ENCODE results near the gene RBM44.

RBM44 gene

GRCh38 chr2:237869343-237870102 lies 70.9 kb downstream of the RBM44 start:
- in situ Hi-C loops (cut with MboI; ENCODE audit: low sequenced_read_pairs) = loop anchor here (25.0 kb wide), 1 partner anchor 243 kb away; the partner anchor contains the start of gene ESPNL

DNA sequence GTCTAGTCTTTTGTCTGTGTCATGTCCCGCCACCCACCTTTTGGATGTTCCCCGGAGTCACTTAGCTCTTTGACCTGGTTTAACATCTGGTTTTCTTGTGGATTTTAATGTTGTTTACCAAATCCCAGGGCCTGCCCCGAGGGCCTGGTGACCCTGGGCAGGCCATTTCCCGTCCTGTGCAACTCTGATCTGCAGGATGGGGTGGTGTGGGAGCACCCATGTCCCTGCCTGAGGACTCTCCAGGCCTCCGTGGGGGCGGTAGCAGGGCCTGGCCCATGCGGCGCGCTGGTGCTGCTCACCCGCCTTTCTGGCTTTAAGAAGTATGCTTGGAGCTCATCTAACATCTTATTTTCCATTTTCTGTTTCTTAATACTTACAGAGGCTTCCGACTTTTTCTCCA lies 71.5 kb downstream of the RBM44 start:
- in situ Hi-C loops (cut with MboI; ENCODE audit: low sequenced_read_pairs) = loop anchor here (25.0 kb wide), 1 partner anchor 242 kb away; the partner anchor contains the start of gene ESPNL

- in situ Hi-C loops (cut with MboI; ENCODE audit: low sequenced_read_pairs) = loop anchor here (25.0 kb wide), 1 partner anchor 241 kb away; the partner anchor contains the start of gene ESPNL
Observed at GRCh38 chr2:237870754-237871651, 72.4 kb downstream of the RBM44 start.

DNA sequence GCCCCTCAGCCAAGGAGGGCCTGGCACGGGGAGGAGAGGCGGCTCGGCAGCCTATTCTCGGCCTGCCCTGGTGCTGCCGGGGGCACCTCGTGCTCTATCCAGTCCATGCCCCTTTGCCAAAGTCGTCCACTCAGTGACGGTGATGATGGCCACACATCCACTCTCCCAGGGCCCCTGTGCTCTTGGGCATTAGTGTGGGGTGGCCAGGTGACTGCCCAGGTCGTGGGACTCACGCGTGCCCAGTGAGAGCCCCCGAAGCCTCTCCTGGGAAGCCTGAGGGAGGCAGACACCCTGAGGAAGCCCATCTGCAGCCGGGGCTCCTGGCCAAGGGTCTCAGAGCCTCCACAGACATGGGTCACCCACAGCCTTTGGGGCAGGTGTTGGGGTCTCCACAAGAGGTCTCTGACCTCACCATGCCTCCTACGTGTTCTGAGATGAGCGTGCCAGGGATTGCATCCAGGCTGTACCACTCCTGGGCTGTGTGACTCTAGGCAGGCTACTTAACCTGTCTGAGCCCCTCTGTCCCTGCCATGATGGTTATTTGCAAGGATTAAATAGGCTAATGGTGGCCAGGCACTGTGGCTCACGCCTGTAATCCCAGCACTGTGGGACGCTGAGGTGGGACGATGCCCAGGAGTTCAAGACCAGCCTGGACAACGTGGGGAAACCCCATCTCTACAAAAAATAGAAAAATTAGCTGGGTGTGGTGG lies 73.8 kb downstream of the RBM44 start:
- in situ Hi-C loops (cut with MboI; ENCODE audit: low sequenced_read_pairs) = loop anchor here (25.0 kb wide), 1 partner anchor 240 kb away; the partner anchor contains the start of gene ESPNL

- in situ Hi-C loops (cut with MboI; ENCODE audit: low sequenced_read_pairs) = loop anchor here (25.0 kb wide), 1 partner anchor 239 kb away; the partner anchor contains the start of gene ESPNL
Observed at GRCh38 chr2:237873421-237873831, 74.8 kb downstream of the RBM44 start.

DNA sequence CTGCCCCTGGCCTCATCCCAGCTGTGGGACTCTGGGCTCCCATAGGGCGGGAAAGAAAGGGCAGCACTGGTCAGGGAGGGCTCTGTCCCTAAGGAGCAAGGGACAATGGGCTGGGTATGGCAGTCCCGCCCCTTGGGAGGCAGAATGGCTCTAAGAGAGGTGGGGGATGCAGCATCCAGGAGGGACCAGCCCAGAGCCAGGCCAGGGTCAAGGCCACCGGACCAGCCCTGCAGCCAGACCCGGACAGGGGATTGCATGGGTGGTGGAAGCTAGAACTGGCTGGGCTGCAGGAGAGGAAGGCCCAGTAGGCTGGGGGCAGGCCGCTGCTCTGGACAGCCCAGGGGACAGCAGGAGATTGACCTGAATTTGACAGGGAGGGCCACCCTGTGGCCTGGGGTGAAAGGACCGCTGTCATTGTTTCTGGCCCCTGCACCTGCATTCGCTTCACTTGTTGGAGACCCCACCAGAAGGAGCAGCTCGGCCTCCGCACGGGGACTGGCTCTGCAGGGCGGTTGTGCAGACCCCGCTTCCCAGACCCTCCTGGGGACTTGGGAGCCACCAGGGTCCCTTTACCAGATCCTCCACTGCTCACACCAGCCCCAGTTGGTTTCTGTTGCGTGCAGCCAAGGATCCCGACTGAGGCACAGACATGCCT lies 75.4 kb downstream of the RBM44 start:
- in situ Hi-C loops (cut with MboI; ENCODE audit: low sequenced_read_pairs) = loop anchor here (25.0 kb wide), 1 partner anchor 238 kb away; the partner anchor contains the start of gene ESPNL

GRCh38 chr2:237874585-237875161 lies 76.1 kb downstream of the RBM44 start:
- in situ Hi-C loops (cut with MboI; ENCODE audit: low sequenced_read_pairs) = loop anchor here (25.0 kb wide), 1 partner anchor 238 kb away; the partner anchor contains the start of gene ESPNL

- in situ Hi-C loops (cut with MboI; ENCODE audit: low sequenced_read_pairs) = no loop called here
Observed at GRCh38 chr2:237875256-237876060, 76.9 kb downstream of the RBM44 start.

GRCh38 chr2:237876061-237876526 lies 77.5 kb downstream of the RBM44 start:
- in situ Hi-C loops (cut with MboI; ENCODE audit: low sequenced_read_pairs) = no loop called here

DNA sequence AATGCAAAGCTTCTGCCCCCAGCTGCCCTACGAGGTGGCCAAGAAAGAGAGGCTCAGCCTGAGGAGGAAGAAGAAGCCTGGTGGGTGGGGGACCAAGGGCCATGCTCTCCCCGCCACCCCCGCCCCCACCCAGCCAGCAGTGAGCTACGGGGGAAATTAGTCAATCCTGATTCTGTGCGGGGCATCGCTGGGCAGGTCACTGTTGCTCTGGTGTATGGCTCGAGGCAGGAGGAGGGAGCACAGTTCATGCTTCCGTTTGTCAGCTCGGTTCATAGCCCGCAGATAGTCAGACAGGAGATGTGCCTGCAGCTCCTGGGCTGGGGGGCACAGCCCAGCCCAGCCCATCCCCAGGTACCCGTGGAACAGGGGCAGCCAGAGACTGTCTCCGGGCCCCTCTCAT lies 78.0 kb downstream of the RBM44 start:
- in situ Hi-C loops (cut with MboI; ENCODE audit: low sequenced_read_pairs) = no loop called here

- in situ Hi-C loops (cut with MboI; ENCODE audit: low sequenced_read_pairs) = no loop called here
Observed at GRCh38 chr2:237876951-237877491, 78.4 kb downstream of the RBM44 start.

DNA sequence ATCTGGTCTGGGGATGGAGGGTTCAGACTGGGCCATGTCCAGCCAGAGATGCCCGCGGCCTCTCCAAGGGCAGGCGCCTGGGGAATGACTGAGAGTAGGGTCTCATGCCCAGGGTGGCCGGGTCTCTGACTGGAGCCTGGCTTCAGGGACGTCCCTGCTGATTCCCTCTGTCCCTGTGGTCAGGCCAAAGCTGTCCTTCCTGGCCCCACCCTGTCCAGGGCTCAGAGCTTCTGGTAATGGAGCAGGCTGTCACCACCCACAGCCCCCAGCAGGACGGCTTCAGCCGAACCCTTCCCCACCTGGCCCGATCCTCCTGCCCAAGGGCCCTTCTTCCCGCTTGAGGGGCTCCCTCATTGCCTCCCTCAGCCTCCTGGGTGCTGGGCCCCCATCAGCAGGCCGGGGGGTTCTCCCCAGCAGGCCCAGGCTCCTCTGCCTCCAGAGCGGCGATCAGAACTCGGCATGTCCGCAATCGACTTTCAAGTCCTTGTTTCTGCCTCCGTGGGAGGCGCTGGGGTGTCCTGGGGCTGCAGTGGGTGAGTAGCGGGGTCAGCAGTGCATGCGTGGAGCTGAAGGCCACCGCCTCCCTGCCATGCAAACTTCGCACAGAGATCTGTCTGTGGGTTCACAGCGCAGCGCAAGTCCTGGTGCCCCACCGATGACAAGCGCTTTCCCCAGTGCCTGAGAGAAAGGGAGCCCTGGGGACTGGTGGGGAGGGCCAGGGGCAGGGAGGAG lies 79.2 kb downstream of the RBM44 start:
- in situ Hi-C loops (cut with MboI; ENCODE audit: low sequenced_read_pairs) = no loop called here

- in situ Hi-C loops (cut with MboI; ENCODE audit: low sequenced_read_pairs) = no loop called here
Observed at GRCh38 chr2:237878321-237879057, 79.9 kb downstream of the RBM44 start.

DNA sequence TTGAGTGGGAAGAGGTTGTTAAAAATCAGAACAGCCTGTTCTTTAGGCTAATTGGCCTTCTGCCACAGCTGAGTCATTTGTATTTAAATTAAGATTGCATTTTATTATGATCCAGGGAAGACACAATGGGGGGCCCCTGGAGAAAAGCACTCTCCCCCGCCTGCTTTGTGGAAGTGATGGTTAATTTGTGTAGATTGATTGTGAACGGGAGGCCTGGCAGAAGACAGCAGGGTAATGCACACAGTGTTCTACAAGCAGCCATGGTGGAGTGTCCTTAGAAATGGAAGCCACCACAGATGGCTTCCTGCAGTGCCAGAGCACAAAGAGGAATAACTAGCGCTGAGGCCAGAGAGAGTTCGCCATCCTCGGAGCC lies 80.5 kb downstream of the RBM44 start:
- in situ Hi-C loops (cut with MboI; ENCODE audit: low sequenced_read_pairs) = no loop called here

- in situ Hi-C loops (cut with MboI; ENCODE audit: low sequenced_read_pairs) = no loop called here
Observed at GRCh38 chr2:237879991-237880560, 81.5 kb downstream of the RBM44 start.

- in situ Hi-C loops (cut with MboI; ENCODE audit: low sequenced_read_pairs) = no loop called here
Observed at GRCh38 chr2:237882510-237883481, 84.2 kb downstream of the RBM44 start.

All from HL-60/S4 (cell line).